ENCODE measurements around the gene IL15RA. TPM values are rescaled to one million over a fixed set of nuclear protein-coding genes. Genes with fewer than 3 reads are reported as not detected.

Gene IL15RA
- total and polyA plus RNA-seq, 2 of the 8 experiments (the other 6 are each of a cell fraction or from before 2014, with no cell fraction given) = 1.3 to 1.4 TPM

DNA sequence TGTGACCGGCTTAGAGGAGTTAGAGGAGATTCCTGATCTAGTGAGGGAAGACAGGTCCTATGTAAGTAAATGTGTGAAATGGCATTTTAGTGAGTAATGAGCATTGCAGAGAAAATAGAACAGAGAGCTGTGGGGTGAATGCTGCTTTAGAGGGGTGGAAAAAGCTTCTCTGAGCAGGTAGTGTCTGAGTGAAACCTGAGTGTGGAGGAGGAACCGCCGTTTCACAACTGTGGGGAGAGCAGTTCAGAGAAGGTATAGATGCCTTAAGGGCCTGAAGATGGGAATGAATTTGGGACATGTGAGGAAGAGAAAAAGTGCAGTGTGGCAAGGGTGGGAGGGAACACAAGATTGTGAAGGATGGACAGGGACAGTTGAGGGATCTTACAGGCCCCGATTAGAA lies 65.7 kb downstream of the IL15RA start:
- Histone ChIP-seq H3K4me1 (replicated peaks in 1 of 4; ENCODE audit: control insufficient read depth in 3 of 4, insufficient read depth in 4 of 4, low read length in 3 of 4) (no peaks in the 10 kb centered on the region), H2BK15ac (ENCODE audit: low read length) (no peak overlapping the region), H4K8ac (ENCODE audit: extremely low read depth, insufficient read depth, low read length) (no peak overlapping the region), H4K5ac (ENCODE audit: insufficient read length, low read depth, low read length) (no peak overlapping the region), H2BK120ac (replicated peaks; ENCODE audit: low read depth, low read length) (no peak overlapping the region), H4K20me1 (replicated peaks in 1 of 2; ENCODE audit: control insufficient read depth in 1 of 2, insufficient read depth in 2 of 2, low read length in 2 of 2) (peaks cover 4 to 9% of the 10 kb centered on the region in 2 experiments), H3K27ac (ENCODE audit: low read depth, low read length) (no peak overlapping the region), H4K91ac (replicated peaks; ENCODE audit: insufficient read length, low read length) (no peak overlapping the region), H3K18ac (ENCODE audit: extremely low read depth, low read length) (no peak overlapping the region), H3K23ac (ENCODE audit: insufficient read length) (no peak overlapping the region), H3K36me3 (ENCODE audit: control insufficient read depth in 2 of 4, insufficient read depth in 4 of 4, low read length in 3 of 4) (peaks cover 30 to 74% (median 55%) of the 10 kb centered on the region in 4 experiments), H3K79me2 (ENCODE audit: control insufficient read depth in 1 of 2, insufficient read depth in 2 of 2, low read length in 2 of 2) (peaks cover 0 to under 1% of the 10 kb centered on the region in 2 experiments; a peak in 1 of 4 replicates), H2BK5ac (ENCODE audit: low read depth, low read length) (no peak overlapping the region), H3K9me3 (ENCODE audit: insufficient read depth in 2 of 2, low read depth in 1 of 2, low read length in 1 of 2) (no peaks in the 10 kb centered on the region), H2BK20ac (ENCODE audit: low read length) (no peak overlapping the region), H2BK12ac (ENCODE audit: low read depth, low read length) (no peak overlapping the region), H2AFZ (ENCODE audit: low read length) (no peak overlapping the region), H3K27me3 (replicated peaks in 1 of 4; ENCODE audit: control insufficient read depth in 3 of 4, extremely low read depth in 1 of 4, insufficient read depth in 3 of 4, low read length in 3 of 4) (no peaks in the 10 kb centered on the region), H3K23me2 (ENCODE audit: low read depth, low read length) (peaks cover 4% of the 10 kb centered on the region; the same call in 1 of the 2 replicates), H3K79me1 (ENCODE audit: low read depth, low read length) (no peaks in the 10 kb centered on the region), H3K4me3 (ENCODE audit: extremely low read depth in 1 of 4, insufficient read depth in 2 of 4, low read depth in 3 of 4, low read length in 4 of 4) (no peak overlapping the region), H3K4me2 (ENCODE audit: insufficient read depth in 1 of 2, low read depth in 2 of 2, low read length in 2 of 2) (no peak overlapping the region), H3K14ac (ENCODE audit: insufficient read length) (no peak overlapping the region), H3K4ac (replicated peaks; ENCODE audit: insufficient read length, low read depth, low read length) (no peak overlapping the region), H3K9ac (replicated peaks in 1 of 4; ENCODE audit: extremely low read depth in 1 of 4, low read depth in 3 of 4, low read length in 3 of 4) (no peak overlapping the region), H3K56ac (replicated peaks; ENCODE audit: insufficient read length, low read depth, low read length) (no peak overlapping the region), H2AK5ac (ENCODE audit: low read depth, low read length) (no peak overlapping the region)
- POLR2A ChIA-PET (ENCODE audit: partially characterized antibody) = no interaction called here
- WGBS, 2 experiments (ENCODE audit: extremely low coverage in 1 of 2, insufficient coverage in 1 of 2, insufficient read length in 1 of 2, insufficient replicate concordance in 2 of 2, low coverage in 1 of 2, low lambda C conversion rate in 2 of 2, missing lambda C conversion rate in 1 of 2) = 90% methylated on average over 4 of the region's 4 CpGs; no CpG with 5 or more reads in 1 of the 2 experiments
- no peak for FAIRE-seq
- CTCF ChIA-PET (ENCODE audit: partially characterized antibody) = no interaction called here
- no peak for DNase-seq (ENCODE audit: low read depth in 1 of 2, low spot score in 2 of 2)
- TF ChIP-seq EGR1 (IDR thresholded peaks at IDR 0.05; ENCODE audit: borderline replicate concordance, low read depth, low read length) (no peak), TEAD4 (IDR thresholded peaks at IDR 0.05; ENCODE audit: low read depth, low read length) (no peak), CTBP2 (IDR thresholded peaks at IDR 0.05; ENCODE audit: borderline replicate concordance, insufficient read depth, insufficient read length, low read length) (no peak), PHF8 (conservative IDR thresholded peaks at IDR 0.05; ENCODE audit: low read depth, low read length) (no peak), E2F6 (IDR thresholded peaks at IDR 0.05) (no peak), KDM5A (IDR thresholded peaks at IDR 0.05; ENCODE audit: low read length) (no peak), SUZ12 (IDR thresholded peaks at IDR 0.05; ENCODE audit: low read length) (no peak), EP300 (IDR thresholded peaks at IDR 0.05; ENCODE audit: borderline replicate concordance in 1 of 2, low read depth in 2 of 2, low read length in 2 of 2) (no peak), JUND (IDR thresholded peaks at IDR 0.05; ENCODE audit: low read length) (no peak), POU5F1 (IDR thresholded peaks at IDR 0.05; ENCODE audit: low read depth, low read length) (no peak), SIX5 (IDR thresholded peaks at IDR 0.05; ENCODE audit: low read depth, low read length) (no peak), MAFK (IDR thresholded peaks at IDR 0.05; ENCODE audit: low read depth, low read length) (no peak), GABPA (IDR thresholded peaks at IDR 0.05; ENCODE audit: borderline replicate concordance, insufficient read depth, low read length) (no peak), RBBP5 (IDR thresholded peaks at IDR 0.05; ENCODE audit: borderline replicate concordance, low read depth, low read length) (no peak)
